HG02798 (cell line): ENCODE data around the gene CEP85L.

Experiments used
- ATAC-seq: cut with Tn5 transposase; IDR thresholded peaks from one replicate; pipeline ENCODE4 v1.9.1; 2021; ENCODE audit warnings: mild to moderate bottlenecking; ENCODE audit not compliant: unreplicated experiment, poor library complexity

Gene CEP85L

DNA sequence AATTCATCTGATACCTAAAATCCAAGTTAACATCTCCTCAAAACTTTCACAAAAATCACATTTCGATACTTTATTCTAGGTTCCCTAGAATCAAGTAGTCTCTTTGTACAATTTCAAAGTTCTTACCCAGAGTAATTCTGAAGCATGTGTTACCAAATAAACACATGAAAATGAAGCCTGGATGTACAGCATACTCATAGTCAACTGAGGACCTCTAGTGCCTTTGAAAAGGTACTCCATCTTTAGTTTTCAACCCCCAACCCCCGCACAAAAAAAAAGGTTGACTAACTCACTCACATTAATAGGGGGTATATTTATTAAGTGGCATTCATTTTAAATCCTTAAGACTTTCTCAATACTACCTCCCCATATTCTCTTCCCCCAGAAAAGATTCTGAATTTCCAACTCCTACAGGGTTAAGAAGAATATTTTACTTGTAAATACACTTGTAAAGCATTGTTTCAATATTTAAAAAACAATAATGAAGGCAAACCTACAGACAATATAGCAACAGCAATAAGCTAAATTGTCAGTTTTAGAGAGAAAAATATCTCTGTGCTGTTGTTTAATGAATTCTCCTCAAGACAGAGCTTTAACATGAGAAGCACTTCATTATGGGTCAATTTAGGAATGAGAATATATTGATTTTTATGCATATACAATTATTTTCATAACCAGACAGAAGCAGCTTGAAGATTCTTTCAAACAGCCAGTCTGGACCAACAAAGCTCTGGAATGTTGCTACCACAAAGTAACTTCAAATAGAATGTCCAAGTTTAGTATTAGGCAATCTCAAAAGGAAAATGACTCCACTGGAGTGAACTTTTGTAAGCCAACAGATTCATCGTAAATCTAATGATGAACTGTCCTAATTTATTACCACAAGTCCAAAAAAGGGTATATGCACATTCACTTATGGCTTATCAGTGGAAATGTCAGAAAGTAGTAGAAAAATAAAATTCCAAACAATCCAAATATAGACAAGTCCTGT, 100.0 kb downstream of the CEP85L start:
- peak; percentile 91 for ATAC-seq

GRCh38 chr6:118548613-118549012, 102.8 kb downstream of the CEP85L start:
- ATAC-seq: no peak

GRCh38 chr6:118548136-118548535, 103.3 kb downstream of the CEP85L start, which contains the start of gene PLN:
Gene PLN (plus strand): TSS chr6:118548296. CDS start chr6:118558922, 10,626 bp downstream.
- ATAC-seq: no peak

GRCh38 chr6:118546880-118547218, 104.5 kb downstream of the CEP85L start:
- ATAC-seq: no peak

- no peak for ATAC-seq
Measured at GRCh38 chr6:118546164-118546879, 105.1 kb downstream of the CEP85L start.

DNA sequence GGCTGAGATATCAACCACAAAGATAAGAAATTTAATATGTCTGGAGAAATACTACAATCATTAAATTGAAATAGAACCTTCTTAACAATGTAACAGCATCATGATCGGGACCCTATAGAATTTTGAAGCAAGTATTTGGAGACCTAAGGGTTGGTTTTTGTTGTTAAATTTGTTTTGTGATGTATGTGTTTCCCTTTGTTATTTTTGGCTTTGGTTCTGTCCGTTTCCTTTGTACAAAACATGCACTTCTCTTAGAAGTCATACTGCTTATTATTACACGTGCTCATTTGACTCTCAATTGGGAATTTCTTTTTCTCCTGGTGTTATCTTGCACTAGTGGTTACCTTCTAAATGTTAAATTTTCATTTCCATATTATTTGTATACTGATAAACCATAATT, 107.3 kb downstream of the CEP85L start:
- no peak for ATAC-seq

DNA sequence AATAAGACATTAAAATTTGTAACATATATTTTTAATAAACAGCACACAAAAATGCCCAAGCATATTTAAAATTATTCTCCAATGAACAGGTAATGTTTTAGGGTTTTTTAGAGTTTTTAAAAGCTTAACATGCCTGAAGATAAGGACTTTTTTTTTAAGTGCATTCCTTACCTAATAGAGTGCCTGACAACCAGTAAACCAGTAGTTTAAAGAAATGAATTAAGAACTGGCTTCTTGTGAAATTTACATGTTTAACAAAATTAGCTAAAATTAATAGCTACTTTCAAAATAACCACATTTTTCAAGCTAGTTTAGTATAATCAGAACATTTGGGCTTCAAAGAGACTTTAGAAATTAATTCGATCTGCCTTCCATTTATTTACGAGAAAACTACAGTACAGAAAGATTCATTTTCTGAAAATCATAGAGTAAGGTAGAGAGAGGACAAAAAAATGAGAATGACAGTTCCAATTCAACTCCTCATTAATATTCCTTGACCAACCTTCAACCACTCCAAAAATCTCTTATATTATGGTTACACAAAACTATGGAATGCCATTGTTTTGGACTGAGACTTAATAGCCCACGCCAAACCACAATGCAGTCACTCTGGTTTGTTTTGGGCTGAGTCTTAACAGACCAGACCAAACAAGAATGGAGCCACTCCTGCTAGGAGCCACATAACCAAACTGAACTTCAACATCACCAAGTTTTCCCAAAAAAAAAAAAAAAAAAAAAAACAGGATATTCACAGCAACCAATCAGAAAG, 109.0 kb downstream of the CEP85L start:
- ATAC-seq: no peak

DNA sequence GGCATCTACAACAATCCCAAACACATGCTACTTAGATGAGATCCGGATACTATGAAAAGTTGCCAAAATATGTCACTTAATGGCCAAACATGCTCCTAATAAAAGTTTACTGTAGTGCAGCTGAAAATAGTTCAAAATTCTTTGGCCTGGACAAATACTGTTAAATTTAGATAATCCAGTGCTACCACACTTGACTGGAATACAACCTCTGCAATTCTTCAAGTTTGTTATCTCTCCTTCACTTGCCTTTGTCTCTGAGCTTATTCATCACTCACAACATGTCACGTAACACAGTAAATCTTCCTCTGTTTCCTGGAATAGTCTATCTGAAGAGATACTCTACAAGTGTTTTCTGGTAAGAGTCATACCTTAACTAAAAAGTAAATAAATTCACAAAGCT, 113.8 kb downstream of the CEP85L start:
- no peak for ATAC-seq

- ATAC-seq: no peak
Measured at GRCh38 chr6:118536478-118536877, 114.9 kb downstream of the CEP85L start.

DNA sequence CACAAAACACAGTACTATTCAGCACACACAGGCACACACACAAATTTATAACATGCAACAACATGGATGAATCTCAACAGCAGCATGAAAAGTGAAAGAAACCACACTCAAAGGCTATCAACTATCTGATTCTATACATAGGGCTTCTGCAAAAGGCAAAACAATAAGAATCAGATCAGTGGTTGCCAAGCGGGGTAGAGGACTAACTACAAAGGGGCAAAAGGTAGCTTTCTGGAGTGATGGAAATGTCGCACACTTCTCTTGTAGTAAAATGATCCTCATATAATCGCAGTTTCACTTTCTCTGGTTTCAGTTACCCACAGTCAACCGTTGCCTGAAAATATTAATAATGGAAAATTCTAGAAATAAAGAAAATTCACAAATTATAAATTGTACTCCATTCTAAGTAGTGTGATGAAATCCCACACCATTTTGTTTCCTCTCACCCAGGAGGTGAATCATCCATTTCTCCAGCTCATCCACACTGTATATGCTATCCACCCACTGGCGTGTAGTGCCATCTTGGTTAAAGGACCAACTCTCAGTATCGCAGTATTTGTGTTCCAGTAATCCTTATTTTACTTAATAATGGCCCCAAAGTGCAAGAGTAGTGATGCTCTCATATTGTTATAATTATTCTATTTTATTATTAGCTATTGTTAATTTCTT, 116.1 kb downstream of the CEP85L start:
- no peak for ATAC-seq

GRCh38 chr6:118530942-118531341, 120.4 kb downstream of the CEP85L start:
- ATAC-seq: no peak

DNA sequence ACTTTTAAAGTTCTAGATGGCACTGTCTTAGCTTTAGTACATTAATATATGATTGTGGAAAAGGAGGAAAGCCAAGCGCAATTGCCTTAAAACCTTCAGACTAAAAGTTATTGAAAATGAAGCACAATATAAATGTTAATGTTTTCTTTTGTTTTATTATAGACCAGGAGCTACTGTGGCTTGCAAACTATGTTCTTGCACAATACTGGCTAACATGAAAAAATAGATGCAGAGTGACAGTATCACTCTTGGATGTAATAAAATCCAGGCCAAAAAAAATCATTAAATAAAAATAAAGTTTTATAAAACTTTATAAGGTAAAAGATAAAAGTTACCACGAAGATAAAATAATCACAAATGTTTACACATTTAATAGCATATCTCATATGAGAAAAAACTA, 121.6 kb downstream of the CEP85L start:
- no peak for ATAC-seq

DNA sequence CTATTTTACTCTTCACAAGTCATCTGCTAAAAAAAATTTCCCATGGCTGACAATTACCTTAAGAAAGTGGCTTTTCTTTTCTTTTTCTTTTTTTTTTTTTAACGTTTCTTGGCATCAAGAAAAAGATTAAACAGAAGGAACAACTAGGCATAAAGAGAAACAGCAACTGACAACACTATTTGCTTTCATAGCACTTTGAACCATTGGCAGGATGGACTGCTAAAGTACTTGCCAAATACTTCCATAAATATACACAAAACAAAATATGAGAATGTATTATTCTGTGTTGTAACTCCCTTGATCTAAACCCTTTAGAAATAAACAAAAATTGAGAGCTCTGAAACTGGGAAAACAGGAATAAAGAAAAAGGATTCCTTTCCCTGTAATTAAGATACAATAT, 123.3 kb downstream of the CEP85L start:
- no peak for ATAC-seq

- no peak for ATAC-seq
Measured at GRCh38 chr6:118525913-118526780, 125.2 kb downstream of the CEP85L start.

DNA sequence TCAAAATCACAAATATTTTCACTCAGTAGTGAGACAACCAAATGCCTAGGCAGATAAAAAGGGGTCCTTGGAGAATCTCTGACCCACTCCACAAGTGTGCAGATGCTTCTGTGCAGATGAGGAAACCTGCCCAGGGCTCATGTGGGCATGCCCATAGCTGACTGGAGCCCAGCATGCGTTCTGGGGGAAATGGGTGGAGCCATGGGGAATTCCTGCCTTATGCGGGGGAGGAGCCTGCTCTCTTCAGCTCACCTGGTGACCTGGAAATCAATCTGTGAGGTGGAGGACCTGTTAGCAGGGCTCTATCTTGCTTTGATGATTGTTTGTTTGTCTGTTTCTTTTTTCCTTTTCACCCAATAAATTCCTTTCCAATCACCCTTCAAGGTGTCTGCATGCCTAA, 126.7 kb downstream of the CEP85L start:
- ATAC-seq: no peak

DNA sequence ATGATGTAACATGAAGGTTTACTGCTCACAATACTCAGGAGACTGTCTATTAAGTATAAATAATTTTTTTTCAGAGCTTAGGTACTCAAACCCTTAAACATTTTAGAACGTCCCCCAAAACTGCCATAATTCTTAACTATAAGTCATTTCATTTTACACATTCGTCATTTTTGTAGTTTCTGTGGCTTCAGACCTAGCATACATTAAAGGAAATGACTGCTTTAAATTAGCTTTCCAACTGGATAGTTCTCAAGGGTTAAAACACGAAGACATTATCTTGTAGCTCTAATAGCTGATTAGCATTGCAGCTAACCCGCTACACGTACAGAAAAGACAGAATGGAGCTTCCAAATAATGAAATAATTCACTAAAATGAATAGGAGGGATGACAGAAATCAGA, 128.2 kb downstream of the CEP85L start:
- ATAC-seq: no peak

DNA sequence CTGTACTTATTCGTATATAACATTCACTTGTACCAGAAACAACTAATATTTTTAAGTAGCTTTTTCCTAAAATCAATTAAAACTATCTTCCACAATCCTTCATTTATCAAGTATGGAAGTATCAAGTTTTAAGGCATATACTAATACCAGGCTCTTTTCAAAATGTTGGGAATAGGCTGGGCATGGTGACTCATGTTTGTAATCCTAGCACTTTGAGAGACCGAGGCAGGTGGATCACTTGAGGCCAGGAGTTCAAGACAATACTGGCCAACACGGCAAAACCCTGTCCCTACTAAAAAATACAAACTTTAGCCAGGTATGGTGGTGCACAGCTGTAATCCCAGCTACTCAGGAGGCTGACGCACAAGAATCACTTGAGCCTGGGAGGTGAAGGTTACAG, 129.0 kb downstream of the CEP85L start:
- ATAC-seq: no peak

DNA sequence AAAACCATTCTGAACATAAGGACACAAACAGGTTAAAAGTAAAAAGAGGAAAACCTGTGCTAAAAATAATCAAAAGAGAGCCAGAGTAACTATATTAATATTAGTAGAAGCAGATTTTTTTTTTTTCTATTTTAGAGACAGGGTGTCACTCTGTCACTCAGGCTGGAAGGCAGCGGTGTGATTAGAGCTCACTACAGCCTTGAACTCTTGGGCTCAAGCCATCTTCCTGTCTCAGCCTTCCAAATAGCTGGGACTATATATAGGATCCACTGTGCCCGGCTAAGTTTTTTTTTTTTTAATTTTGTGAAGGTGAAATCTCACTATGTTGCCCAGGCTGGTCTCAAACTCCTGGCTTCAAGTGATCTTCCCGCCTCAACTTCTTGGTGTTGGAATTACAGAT, 136.7 kb downstream of the CEP85L start:
- no peak for ATAC-seq
